Smooth muscle cell (in vitro differentiated cells): ENCODE results near the gene LEKR1. TPM values are rescaled to one million over a fixed set of nuclear protein-coding genes. Genes with fewer than 3 reads are reported as not detected.

Experiments used
- DNase-seq: peaks from one replicate; lab custom pipeline; 2025; ENCODE audit not compliant: unreplicated experiment; lab: John Stamatoyannopoulos, UW
- H2AFZ ChIP-seq: fragments of 200-600 bp; sonication (generic); 2 replicates; pipeline ENCODE4 v1.6.0; 2016; ENCODE audit warnings: antibody characterized with exemption, low read depth, mild to moderate bottlenecking
- H3F3A ChIP-seq: fragments of 200-600 bp; sonication (generic); 2 replicates; pipeline ENCODE4 v1.6.0; 2017; ENCODE audit warnings: antibody characterized with exemption, low read depth
- H3K27ac ChIP-seq: fragments of 200-600 bp; sonication (generic); 2 replicates; pipeline ENCODE4 v1.5.1; 2016; ENCODE audit warnings: low read depth, mild to moderate bottlenecking
- H3K27me3 ChIP-seq: fragments of 200-600 bp; sonication (generic); 2 replicates; pipeline ENCODE4 v1.6.1; 2016; ENCODE audit warnings: low read depth, mild to moderate bottlenecking
- H3K36me3 ChIP-seq: fragments of 200-600 bp; sonication (generic); 2 replicates; pipeline ENCODE4 v1.5.1; 2016; ENCODE audit warnings: low read depth
- H3K4me1 ChIP-seq: fragments of 200-600 bp; sonication (generic); 2 replicates; pipeline ENCODE4 v1.5.1; 2016; ENCODE audit warnings: low read depth
- H3K4me2 ChIP-seq: fragments of 200-600 bp; sonication (generic); 2 replicates; pipeline ENCODE4 v1.6.0; 2016; ENCODE audit warnings: mild to moderate bottlenecking
- H3K4me3 ChIP-seq: fragments of 200-600 bp; sonication (generic); 2 replicates; pipeline ENCODE4 v1.5.1; 2016; ENCODE audit warnings: mild to moderate bottlenecking
- H3K79me2 ChIP-seq: fragments of 200-600 bp; sonication (generic); 2 replicates; pipeline ENCODE4 v1.6.0; 2016; ENCODE audit warnings: low read depth, mild to moderate bottlenecking
- H3K9ac ChIP-seq: fragments of 200-600 bp; sonication (generic); 2 replicates; pipeline ENCODE4 v1.6.0; 2016; ENCODE audit warnings: low read depth
- H3K9me3 ChIP-seq: fragments of 200-600 bp; sonication (generic); replicated peaks from 2 replicates; pipeline ENCODE4 v1.5.1; 2016; ENCODE audit warnings: low read depth
- H4K20me1 ChIP-seq: fragments of 200-600 bp; sonication (generic); 2 replicates; pipeline ENCODE4 v1.6.0; 2016; ENCODE audit warnings: low read depth
- CTCF ChIP-seq: fragments of 200-600 bp; sonication (generic); IDR thresholded peaks from 2 replicates; pipeline ENCODE4 v1.5.1; 2017; ENCODE audit warnings: borderline replicate concordance, mild to moderate bottlenecking, antibody characterized with exemption; ENCODE audit not compliant: insufficient read depth, poor library complexity, severe bottlenecking
- WGBS: methylation state at CpG from one replicate; pipeline ENCODE4 v1.1.7; 2016; ENCODE audit warnings: low lambda C conversion rate; 5-methylcytosine and 5-hydroxymethylcytosine counted together
- polyA plus RNA-seq: library from polyadenylated mRNA; unstranded; fragments of >200 nt; fragmentation: Nextera tagmentation; extraction: Ambion mirVana; gene quantifications from 2 replicates; pipeline ENCODE4 v1.2.1, GENCODE V29; 2016
- total RNA-seq: library from RNA; depleted of rRNA; stranded (reverse); fragments of >200 nt; gene quantifications from 2 replicates; pipeline ENCODE4 v1.2.3, GENCODE V29; 2014

Gene LEKR1
- total and polyA plus RNA-seq, 2 experiments from 2014 or later, result 1.3 to 2.3 TPM

GRCh38 chr3:156862338-156862737, 36.2 kb downstream of the LEKR1 start:
- Histone ChIP-seq H3K4me2 (no peak overlapping the region), H2AFZ (no peak overlapping the region), H3K9me3 (no peaks in the 10 kb centered on the region), H3F3A (no peaks in the 10 kb centered on the region), H3K4me3 (no peak overlapping the region), H3K36me3 (no peaks in the 10 kb centered on the region), H3K27me3 (no peaks in the 10 kb centered on the region), H3K27ac (no peak overlapping the region), H3K4me1 (no peaks in the 10 kb centered on the region), H3K79me2 (no peaks in the 10 kb centered on the region), H3K9ac (no peak overlapping the region), H4K20me1 (no peaks in the 10 kb centered on the region)
- no peak for DNase-seq
- WGBS, result 93% methylated on average over 2 of the region's 2 CpGs
- no peak for TF ChIP-seq CTCF

- WGBS, result 48% methylated on average over 2 of the region's 2 CpGs
- TF ChIP-seq CTCF, result no peak
- Histone ChIP-seq H3K4me3 (no peak overlapping the region), H3K27ac (no peak overlapping the region), H3K79me2 (no peaks in the 10 kb centered on the region), H3K4me2 (no peak overlapping the region), H2AFZ (no peak overlapping the region), H3F3A (no peaks in the 10 kb centered on the region), H3K4me1 (no peaks in the 10 kb centered on the region), H3K9ac (no peak overlapping the region), H3K36me3 (no peaks in the 10 kb centered on the region), H3K27me3 (no peaks in the 10 kb centered on the region), H4K20me1 (no peaks in the 10 kb centered on the region), H3K9me3 (no peaks in the 10 kb centered on the region)
- DNase-seq, result no peak
Observed at GRCh38 chr3:156865732-156866131, 39.6 kb downstream of the LEKR1 start.

- TF ChIP-seq CTCF, result no peak
- H3K27ac ChIP-seq, result no peak overlapping the region
- no peak overlapping the region for H3K4me3 ChIP-seq
- no peaks in the 10 kb centered on the region for H3K79me2 ChIP-seq
- no peaks in the 10 kb centered on the region for H4K20me1 ChIP-seq
- no peaks in the 10 kb centered on the region for H3F3A ChIP-seq
- H3K9ac ChIP-seq, result no peak overlapping the region
- H3K9me3 ChIP-seq, result no peaks in the 10 kb centered on the region
- no peaks in the 10 kb centered on the region for H3K27me3 ChIP-seq
- H3K36me3 ChIP-seq, result peaks cover 3% of the 10 kb centered on the region
- no peak for DNase-seq
- H2AFZ ChIP-seq, result no peak overlapping the region
- H3K4me2 ChIP-seq, result no peak overlapping the region
- WGBS, result 85% methylated on average over 1 of the region's 1 CpG
- no peaks in the 10 kb centered on the region for H3K4me1 ChIP-seq
Observed at GRCh38 chr3:156867174-156867573, 41.0 kb downstream of the LEKR1 start.

GRCh38 chr3:156867920-156868319, 41.8 kb downstream of the LEKR1 start:
- Histone ChIP-seq H3K27ac (no peak overlapping the region), H3K4me3 (no peak overlapping the region), H3K79me2 (no peaks in the 10 kb centered on the region), H3K36me3 (peaks cover 3% of the 10 kb centered on the region), H3F3A (no peaks in the 10 kb centered on the region), H4K20me1 (no peaks in the 10 kb centered on the region), H3K9ac (no peak overlapping the region), H3K9me3 (no peaks in the 10 kb centered on the region), H3K4me2 (no peak overlapping the region), H3K27me3 (no peaks in the 10 kb centered on the region), H2AFZ (no peak overlapping the region), H3K4me1 (no peaks in the 10 kb centered on the region)
- WGBS, result 92% methylated on average over 3 of the region's 3 CpGs
- TF ChIP-seq CTCF, result no peak
- DNase-seq, result no peak
